Endothelial cell of umbilical vein (primary cell): Measurements from ENCODE around the gene TAF8. TPM values are rescaled to one million over a fixed set of nuclear protein-coding genes. Genes with fewer than 3 reads are reported as not detected.

Experiments
- BruUV-seq: library from RNA; stranded (reverse); fragments of 400-500 nt; replicated peaks from 2 replicates; lab custom pipeline; 2021; lab: Mats Ljungman, UMichigan
- CTCF ChIA-PET: fragments of 300-600, 350-600 bp; sonication (Branson Sonifier 250); formaldehyde crosslinking; loops from one replicate; lab custom pipeline; 2021; ENCODE audit warnings: antibody characterized with exemption, inconsistent platforms; lab: Charles Lee
- POLR2A ChIA-PET: fragments of 300-600, 350-600 bp; sonication (Branson Sonifier 250); formaldehyde crosslinking; loops from one replicate; lab custom pipeline; 2021; ENCODE audit warnings: antibody characterized with exemption, inconsistent platforms; lab: Charles Lee
- DNase-seq: peaks from one replicate; pipeline ENCODE4 v3.0.0-alpha.2; 2011; ENCODE audit warnings: low read depth, low spot score
- FAIRE-seq: peaks from 2 replicates; lab custom pipeline; 2011; peaks lifted over from hg19 to GRCh38; lab: Jason Lieb, UNC
- H2AFZ ChIP-seq: 2 replicates; pipeline ENCODE4 v1.6.0; 2012; ENCODE audit warnings: low read depth, low read length, control low read depth, inconsistent platforms
- H3K27ac ChIP-seq: 2 replicates; pipeline ENCODE4 v1.5.1; 2011; ENCODE audit warnings: low read depth, mild to moderate bottlenecking, control low read depth, low read length, moderate library complexity; ENCODE audit not compliant: insufficient read depth
- H3K27me3 ChIP-seq, 2 experiments: 2 replicates each; pipeline versions ENCODE4 v1.6.0 to v1.6.1; 2011; ENCODE audit warnings: low read length in 2 of 2, mixed read lengths in 1 of 2; ENCODE audit not compliant: control insufficient read depth in 2 of 2, insufficient read depth in 2 of 2
- H3K36me3 ChIP-seq, 2 experiments: 2 replicates in 1 of 2; 3 replicates in 1 of 2; pipeline ENCODE4 v1.5.1; 2011; ENCODE audit warnings: low read length in 2 of 2, mild to moderate bottlenecking in 1 of 2, moderate library complexity in 1 of 2; ENCODE audit not compliant: control insufficient read depth in 2 of 2, insufficient read depth in 2 of 2; ENCODE audit errors: extremely low read depth in 1 of 2
- H3K4me1 ChIP-seq: 3 replicates; pipeline ENCODE4 v1.5.1; 2011; ENCODE audit warnings: mild to moderate bottlenecking, low read length; ENCODE audit not compliant: control insufficient read depth, insufficient read depth; ENCODE audit errors: extremely low read depth
- H3K4me2 ChIP-seq: 2 replicates; pipeline ENCODE4 v1.6.1; 2011; ENCODE audit warnings: low read length, control low read depth, mixed read lengths; ENCODE audit not compliant: insufficient read depth
- H3K4me3 ChIP-seq, 3 experiments: fragments of 200-600 bp in 1 of 3; sonication (generic), shearing (Covaris generic) in 1 of 3; replicated peaks in 1 of 3; 2 replicates each; pipeline ENCODE4 v1.5.1; 2011 to 2016; ENCODE audit warnings: control low read depth in 3 of 3, low read length in 3 of 3, mild to moderate bottlenecking in 2 of 3, inconsistent platforms in 1 of 3, low read depth in 1 of 3, moderate library complexity in 1 of 3; ENCODE audit not compliant: insufficient read depth in 1 of 3
- H3K79me2 ChIP-seq: 2 replicates; pipeline ENCODE4 v1.6.0; 2012; ENCODE audit warnings: low read length, inconsistent platforms; ENCODE audit not compliant: control insufficient read depth, insufficient read depth
- H3K9ac ChIP-seq: replicated peaks from 2 replicates; pipeline ENCODE3; 2011; ENCODE audit warnings: low read length, control low read depth; ENCODE audit not compliant: insufficient read depth; ENCODE audit errors: extremely low read depth
- H3K9me1 ChIP-seq: replicated peaks from 3 replicates; pipeline ENCODE4 v1.6.0; 2011; ENCODE audit warnings: mild to moderate bottlenecking, low read length; ENCODE audit not compliant: control insufficient read depth, insufficient read depth; ENCODE audit errors: extremely low read depth
- H3K9me3 ChIP-seq: replicated peaks from 2 replicates; pipeline ENCODE4 v1.5.1; 2012; ENCODE audit warnings: low read length, inconsistent platforms; ENCODE audit not compliant: control insufficient read depth, insufficient read depth
- H4K20me1 ChIP-seq: replicated peaks from 2 replicates; pipeline ENCODE3; 2011; ENCODE audit warnings: mild to moderate bottlenecking, low read length; ENCODE audit not compliant: control insufficient read depth, insufficient read depth; ENCODE audit errors: extremely low read depth
- CTCF ChIP-seq, 2 donors: IDR thresholded peaks; 1 replicate in 1 of 2; 2 replicates in 1 of 2; pipeline ENCODE4 v1.5.1; 2011; ENCODE audit warnings: low read length in 2 of 2, mild to moderate bottlenecking in 2 of 2, moderate library complexity in 2 of 2, control low read depth in 1 of 2, inconsistent platforms in 1 of 2, low read depth in 1 of 2; ENCODE audit not compliant: insufficient read depth in 1 of 2; ENCODE audit errors: extremely low read depth in 1 of 2
- EZH2 ChIP-seq: IDR thresholded peaks from 2 replicates; pipeline ENCODE4 v1.6.1; 2012; ENCODE audit warnings: borderline replicate concordance, low read depth, mild to moderate bottlenecking, moderate library complexity, low read length, inconsistent platforms; ENCODE audit not compliant: severe bottlenecking
- GATA2 ChIP-seq: IDR thresholded peaks from 2 replicates; pipeline ENCODE4 v1.7.0; 2011; ENCODE audit warnings: low read depth, mild to moderate bottlenecking, moderate library complexity, mixed read lengths, low read length; ENCODE audit not compliant: insufficient read length, insufficient read depth
- POLR2AphosphoS5 ChIP-seq: IDR thresholded peaks from 2 replicates; pipeline ENCODE4 v1.6.1; 2012; ENCODE audit warnings: low read depth, mild to moderate bottlenecking, control low read depth, low read length, moderate library complexity; ENCODE audit not compliant: insufficient read depth
- dilution Hi-C: fragments of 300-500 bp; cut with MboI; formaldehyde crosslinking; loops from one replicate; pipeline ENCODE4 v1.15.0; 2019; ENCODE audit warnings: low sequenced_read_pairs; ENCODE audit not compliant: extremely low pct_ligation_motif_present
- intact Hi-C: fragments of 100-400 bp; cut with micrococcal nuclease; formaldehyde crosslinking; loops from one replicate; pipeline ENCODE4 v1.10.0; 2022
- polyA plus RNA-seq, 4 experiments: library from polyadenylated mRNA; depleted of rRNA in 3 of 4; stranded (reverse) in 3 of 4; unstranded in 1 of 4; fragments of >200 nt; gene quantifications; 2 replicates each; pipeline versions ENCODE4 v1.2.1 to v1.2.3, GENCODE V29; 2011 to 2012; ENCODE audit warnings: missing spikeins in 1 of 4
- total RNA-seq: library from RNA; stranded (reverse); gene quantifications from 2 replicates; pipeline ENCODE4 v1.2.3, GENCODE V29; 2021

Gene TAF8
- total and polyA plus RNA-seq, 2 donors (not counting 3 experiments of a cell fraction or from before 2014, with no cell fraction given), result 32.9 to 45.4 TPM

GRCh38 chr6:42128460-42129359 is 78.4 kb downstream of the TAF8 start:
- CTCF ChIA-PET, result interaction anchor here (0.7 to 5.4 kb wide), 10 partner anchors 8 to 419 kb away, joined by 3 to 31 read pairs (median 4); no protein-coding TSS in a partner anchor
- Histone ChIP-seq H3K4me3 (no peak overlapping the region), H3K36me3 (no peaks in the 10 kb centered on the region), H3K27ac (no peak overlapping the region), H4K20me1 (no peaks in the 10 kb centered on the region), H3K79me2 (no peaks in the 10 kb centered on the region), H3K9me3 (no peaks in the 10 kb centered on the region), H3K27me3 (no peaks in the 10 kb centered on the region), H3K9ac (no peak overlapping the region), H3K4me1 (peaks cover 15% of the 10 kb centered on the region), H2AFZ (peak overlapping the region; percentile 3), H3K4me2 (no peak overlapping the region), H3K9me1 (no peaks in the 10 kb centered on the region)
- DNase-seq (peak; percentile 53), FAIRE-seq (peak; percentile 95)
- no peak for TF ChIP-seq CTCF (IDR thresholded peaks at IDR 0.05; ENCODE audit: extremely low read depth in 1 of 2, insufficient read depth in 1 of 2, low read depth in 1 of 2, low read length in 2 of 2)
- peak; percentile 36 for TF ChIP-seq POLR2AphosphoS5
- peak; percentile 22 for TF ChIP-seq GATA2
- no peak for TF ChIP-seq EZH2
- intact Hi-C loops, result no loop called here
- BruUV-seq, result no TSS peak
- POLR2A ChIA-PET, result no interaction called here
- dilution Hi-C loops, result no loop called here
